HG02884 (cell line): ENCODE data around the gene FAIM.
"Not testable (repeated sequence)": the region's sequence is repeated elsewhere in the genome, so short reads cannot be mapped to it uniquely, and the experiment has no call there.

Experiments used
- ATAC-seq: cut with Tn5 transposase; IDR thresholded peaks from one replicate; pipeline ENCODE4 v1.9.1; 2021; ENCODE audit warnings: mild to moderate bottlenecking, moderate library complexity; ENCODE audit not compliant: unreplicated experiment

FAIM gene

DNA sequence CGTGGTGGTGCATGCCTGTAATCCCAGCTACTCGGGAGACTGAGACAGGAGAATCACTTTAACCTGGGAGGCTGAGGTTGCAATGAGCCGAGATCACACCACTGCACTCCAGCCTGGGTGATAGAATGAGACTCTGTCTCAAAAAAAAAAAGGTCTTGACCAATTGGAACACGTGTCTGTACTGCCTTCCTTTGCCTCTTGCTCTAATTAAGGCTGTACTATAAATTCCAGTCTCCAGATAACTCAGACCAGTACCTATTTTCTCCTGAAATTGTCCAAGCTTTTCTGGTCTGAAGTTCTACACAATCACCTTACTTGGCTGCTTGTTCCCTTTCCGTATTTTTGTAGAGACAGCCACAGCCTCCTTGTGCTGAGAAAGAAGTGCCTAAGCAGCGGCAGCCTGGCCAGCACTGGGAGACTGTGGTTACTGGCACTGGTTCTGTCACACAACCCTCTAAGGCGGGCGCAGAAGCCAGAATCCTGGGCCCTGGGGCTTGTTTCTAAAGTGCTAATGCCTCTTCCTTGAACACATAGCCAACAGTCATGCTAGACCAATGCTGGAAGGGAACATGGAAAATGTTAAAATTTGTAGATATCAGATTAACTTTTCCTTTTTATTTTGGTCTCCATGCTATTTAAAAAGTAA is 8.3 kb upstream of the FAIM start:
- no peak for ATAC-seq

DNA sequence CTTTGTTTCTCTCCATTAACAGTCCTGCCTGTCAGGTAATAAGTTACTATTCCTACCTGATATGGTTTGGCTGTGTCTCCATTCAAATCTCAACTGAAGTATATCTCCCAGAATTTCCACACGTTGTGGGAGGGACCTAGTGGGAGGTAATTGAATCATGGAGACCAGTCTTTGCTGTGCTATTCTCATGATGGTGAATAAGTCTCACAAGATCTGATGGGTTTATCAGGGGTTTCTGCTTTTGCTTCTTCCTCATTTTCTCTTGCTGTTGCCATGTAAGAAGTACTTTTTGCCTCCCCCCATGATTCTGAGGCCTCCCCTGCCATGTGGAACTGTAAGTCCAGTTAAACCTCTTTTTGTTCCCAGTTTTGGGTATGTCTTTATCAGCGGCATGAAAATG is 6.9 kb upstream of the FAIM start:
- not testable (repeated sequence) for ATAC-seq

DNA sequence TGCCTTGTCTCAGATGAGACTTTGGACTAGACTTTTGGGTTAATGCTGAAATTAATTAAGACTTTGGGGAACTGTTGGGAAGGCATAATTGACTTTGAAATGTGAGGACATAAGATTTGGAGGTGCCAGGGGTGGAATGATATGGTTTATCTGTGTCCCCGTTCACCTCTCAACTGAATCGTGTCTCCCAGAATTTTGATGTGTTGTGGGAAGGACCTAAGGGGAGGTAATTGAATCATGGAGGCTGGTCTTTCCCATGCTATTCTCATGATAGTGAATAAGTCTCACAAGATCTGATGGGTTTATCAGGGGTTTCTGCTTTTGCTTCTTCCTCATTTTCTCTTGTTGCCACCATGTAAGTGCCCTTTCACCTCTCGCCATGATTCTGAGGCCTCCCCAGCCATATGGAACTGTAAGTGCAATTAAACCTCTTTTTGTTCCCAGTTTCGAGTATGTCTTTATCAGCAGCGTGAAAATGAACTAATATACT is 4.4 kb upstream of the FAIM start:
- not testable (repeated sequence) for ATAC-seq

DNA sequence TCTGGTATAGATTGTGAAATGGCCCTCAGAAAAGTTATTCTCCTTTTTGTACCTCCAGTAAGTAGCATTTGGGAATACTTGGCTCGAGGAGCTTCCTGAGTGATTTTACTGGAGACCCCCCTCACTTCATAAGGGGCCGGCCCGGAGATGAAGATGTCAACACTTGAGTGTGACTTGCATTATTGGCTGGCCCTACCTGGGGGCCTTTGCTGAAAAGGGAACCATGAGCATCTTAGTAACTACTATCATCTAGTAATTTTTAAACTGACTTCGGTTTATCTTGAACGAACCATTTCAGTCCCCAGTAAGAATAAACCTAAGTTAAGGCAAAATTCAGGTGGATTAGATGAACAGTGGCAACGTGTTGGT is 1.3 kb downstream of the FAIM start:
- ATAC-seq = no peak

DNA sequence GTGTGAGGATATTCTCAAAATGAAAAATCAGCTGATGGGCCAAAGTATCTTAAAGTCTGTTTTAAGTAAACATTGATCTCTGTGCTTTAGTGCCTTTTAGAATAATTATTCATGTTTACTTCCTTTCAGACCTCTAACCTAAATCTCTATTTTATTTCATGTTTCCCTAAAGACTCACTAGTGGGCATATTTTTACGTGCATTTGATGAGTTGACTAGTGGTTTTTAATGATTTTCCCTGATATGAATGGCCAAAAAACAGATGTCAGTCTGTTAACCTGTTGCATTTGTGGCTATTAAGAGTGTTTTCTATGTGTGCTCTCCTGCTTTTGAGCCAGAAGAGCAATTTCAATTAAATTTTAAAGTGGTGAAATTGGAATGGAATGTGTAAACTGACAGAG is 6.9 kb downstream of the FAIM start:
- no peak for ATAC-seq

DNA sequence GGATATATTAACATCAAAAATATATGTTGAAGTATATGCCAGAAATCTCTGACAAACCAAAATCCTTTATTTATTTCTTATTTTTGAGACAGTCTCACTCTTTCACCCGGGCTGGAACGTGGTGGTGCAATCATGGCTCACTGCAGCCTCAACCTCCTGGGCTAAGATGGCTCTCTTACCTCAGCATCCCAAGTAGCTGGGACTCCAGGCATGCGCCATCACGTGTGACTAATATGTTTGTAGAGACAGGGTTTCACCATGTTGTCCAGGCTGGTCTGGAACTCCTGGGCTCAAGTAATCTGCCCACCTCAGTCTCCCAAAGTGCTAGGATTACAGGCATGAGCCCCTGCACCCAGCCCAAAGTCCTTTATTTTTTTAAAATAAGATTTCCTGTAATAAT is 11.9 kb downstream of the FAIM start:
- no peak for ATAC-seq

DNA sequence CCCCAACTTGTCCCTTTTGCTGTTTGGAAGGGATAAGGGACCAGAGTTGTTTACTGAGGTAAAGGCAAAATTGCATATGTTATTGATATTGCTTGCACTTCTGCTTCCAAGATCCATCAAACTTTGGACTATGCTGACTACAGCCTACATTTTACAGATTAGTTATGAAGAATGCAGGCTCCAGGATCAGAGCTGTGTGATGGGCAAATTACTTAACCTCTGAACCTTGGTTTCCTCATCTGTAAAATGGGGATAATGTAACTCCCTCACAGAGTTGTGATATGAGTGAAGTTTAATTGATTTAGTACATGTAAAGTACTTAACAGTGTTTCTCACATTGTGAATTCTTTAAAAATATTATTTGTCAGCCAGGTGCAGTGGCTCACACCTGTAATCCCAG is 15.9 kb downstream of the FAIM start:
- no peak for ATAC-seq

DNA sequence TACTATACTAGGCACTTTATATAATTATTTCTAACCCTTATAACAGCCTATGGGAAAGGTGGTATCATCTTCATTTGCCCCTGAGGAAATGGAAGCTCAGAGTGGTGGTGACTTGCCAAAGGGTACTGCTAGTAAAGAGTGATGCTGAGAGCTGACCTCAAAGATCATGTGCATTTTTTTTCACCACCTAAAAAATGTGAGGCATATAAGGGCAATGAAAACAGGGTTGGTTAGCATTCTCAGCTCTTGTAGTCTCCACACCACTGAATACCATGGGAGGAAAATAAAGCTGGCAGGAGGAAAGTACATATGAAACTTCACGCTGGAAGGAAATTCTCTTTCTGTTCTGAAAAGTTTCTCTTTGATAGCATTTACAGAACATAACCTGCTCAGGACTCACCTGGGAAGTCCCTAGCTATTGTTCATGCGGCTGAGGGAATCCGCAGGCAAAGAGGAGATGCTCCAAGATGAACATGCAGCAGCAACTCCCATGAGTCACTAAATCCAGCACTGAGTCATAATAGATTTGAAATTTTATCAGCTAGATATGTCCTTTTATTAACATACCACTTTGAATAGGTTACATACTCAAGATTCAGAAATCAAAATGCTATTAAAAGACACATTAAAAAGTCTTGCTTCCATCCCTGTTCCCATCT is 17.3 kb downstream of the FAIM start:
- ATAC-seq = no peak

DNA sequence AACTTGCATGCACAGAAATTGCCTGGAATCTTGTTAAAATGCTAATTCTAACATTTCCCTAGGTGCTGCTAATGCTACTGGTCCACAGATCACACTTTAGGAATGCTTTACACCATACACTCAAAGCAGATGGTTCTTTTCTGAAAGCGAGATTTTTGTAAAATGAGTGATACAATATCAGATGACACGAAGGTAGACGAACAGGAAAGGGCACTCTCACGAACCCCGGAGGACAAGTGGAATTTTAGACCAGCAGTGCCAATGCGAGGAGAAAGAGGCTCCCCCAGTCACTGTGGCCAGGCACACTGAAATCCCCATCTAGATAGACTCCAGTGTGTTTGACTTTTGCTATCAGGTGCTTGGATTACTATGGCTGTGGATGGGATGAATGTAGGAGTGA is 21.0 kb downstream of the FAIM start:
- no peak for ATAC-seq

DNA sequence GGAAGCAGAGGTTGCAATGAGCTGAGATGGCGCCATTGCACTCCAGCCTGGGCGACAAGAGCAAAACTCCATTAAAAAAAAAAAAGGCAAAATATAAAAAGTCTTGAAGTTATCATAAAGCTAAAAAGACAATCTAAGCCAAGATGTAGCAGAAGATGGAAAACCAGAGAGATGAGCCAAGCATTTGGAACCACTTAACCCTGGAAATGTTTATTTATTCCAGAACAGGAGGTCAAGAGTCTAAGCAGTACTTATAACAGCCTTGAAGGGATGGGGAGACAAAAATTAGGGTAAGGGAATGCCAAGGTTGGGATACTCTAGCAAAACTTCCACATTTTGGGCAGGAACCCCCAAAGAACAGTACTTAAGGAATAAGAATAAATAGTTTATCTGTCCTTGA is 30.1 kb downstream of the FAIM start:
- ATAC-seq = no peak

DNA sequence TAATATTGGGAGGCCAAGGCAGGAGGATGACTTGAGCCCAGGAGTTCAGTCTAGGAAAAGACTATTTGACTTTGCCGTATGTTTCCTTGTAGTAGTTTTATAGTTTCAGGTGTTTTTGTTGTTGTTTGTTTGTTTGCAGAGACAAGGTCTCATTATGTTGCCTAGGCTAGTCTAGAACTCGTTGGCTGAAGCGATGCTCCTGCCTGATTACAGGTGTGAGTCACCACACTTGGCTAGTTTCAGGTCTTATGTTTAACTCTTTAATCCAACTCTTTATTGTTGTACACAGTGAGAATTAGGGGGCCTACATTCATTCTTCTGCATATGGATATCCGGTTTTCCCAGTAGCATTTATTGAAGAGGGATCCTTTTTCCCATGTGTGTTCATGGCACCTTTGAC is 32.0 kb downstream of the FAIM start:
- no peak for ATAC-seq

DNA sequence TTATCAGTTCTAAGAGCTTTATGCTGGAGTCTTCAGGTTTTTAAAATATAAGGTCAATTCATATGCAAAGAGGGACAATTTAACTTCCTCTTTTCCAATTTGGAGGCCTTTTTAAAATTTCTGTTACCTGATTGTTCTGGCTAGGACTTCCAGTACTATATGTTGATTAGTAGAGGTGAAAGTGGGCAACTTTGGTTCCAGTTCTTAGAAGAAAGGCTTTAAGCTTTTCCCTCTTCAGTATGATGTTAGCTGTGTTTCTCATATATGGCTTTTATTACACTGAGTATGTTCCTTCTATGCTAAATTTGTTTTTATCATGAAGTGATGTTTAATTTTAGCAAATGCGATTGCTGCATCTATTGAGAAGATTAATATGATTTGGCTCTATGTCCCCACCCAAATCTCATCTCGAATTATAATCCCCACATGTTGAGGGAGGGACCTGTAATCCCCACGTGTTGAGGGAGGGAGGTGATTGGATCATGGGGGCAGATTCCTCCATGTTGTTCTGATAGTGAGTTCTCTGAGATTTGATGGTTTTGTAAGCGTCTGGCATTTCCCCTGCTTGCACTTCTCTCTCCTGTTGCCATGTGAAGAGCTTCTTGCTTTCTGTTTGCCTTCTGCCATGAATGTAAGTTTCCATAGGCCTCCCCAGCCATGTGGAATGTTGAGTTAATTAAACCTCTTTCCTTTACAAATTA is 33.8 kb downstream of the FAIM start:
- no peak for ATAC-seq

DNA sequence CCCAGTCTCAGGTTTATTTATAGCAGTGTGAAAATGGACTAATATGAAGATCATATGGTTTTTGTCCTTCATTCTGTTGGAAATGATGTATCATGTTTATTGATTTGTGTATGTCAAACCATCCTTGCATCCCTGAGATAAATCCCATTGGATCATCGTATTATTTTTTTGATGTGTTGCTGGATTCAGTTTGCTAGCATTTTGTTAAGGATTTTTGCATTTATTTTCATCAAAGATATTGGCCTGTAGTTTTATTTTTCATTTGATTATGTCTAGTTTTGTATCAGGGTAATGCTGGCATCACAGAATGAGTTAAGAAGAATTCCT is 34.3 kb downstream of the FAIM start:
- no peak for ATAC-seq

DNA sequence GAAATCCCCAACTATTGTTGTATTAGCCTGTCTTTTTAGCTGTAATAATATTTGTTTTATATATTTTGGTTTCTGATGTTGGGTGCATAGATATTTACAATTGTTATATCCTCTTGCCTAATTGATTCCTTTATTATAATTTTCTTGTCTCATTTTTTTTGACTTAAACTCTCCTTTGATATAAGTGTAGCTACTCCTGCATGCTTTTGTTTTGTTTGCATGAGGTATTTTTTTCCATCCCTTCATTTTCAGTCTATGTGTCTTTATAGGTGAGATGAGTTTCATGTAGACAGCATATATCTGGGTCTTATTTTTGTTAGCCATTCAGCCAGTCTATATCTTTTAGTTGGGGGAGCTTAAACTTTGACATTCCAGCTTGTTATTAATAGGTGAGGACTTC is 37.4 kb downstream of the FAIM start:
- ATAC-seq = no peak

DNA sequence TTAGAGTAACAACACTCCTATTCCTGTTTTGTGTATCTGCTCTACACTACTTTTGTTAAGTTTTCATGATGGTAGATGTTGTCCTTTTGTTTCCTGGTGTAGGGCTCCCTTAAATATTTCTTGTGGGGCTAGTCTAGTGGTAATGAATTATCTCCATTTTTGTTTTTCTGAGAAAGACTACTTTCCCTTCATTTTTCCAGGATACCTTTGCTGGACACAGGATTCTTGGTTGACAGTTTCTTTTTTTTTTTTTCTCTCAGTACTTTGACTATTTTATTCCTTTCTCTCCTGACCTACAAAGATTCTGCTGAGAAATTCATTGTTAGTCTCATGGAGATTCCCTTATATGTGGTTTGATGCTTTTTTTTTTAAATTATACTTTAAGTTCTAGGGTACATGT is 37.9 kb downstream of the FAIM start:
- no peak for ATAC-seq

DNA sequence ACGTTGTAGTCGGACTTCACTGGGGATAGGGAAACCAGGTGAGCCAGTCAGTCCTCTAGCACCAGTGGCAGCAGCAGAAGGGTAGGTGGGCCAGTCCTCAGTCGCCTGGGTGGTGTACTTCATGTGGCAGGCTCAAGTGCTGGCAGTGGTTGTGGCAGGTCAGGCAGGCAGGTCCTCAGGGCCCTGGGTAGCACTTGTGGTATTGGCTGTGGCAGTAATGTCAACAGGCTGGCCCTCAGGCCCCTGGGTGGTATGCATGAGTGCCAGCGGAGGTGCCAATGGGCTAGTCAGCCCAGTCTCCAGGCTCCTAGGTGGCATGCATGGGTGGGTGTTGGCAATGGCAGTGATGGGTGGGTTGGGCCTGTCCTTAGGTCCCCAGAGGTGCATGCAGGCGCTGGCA is 40.6 kb downstream of the FAIM start:
- no peak for ATAC-seq

DNA sequence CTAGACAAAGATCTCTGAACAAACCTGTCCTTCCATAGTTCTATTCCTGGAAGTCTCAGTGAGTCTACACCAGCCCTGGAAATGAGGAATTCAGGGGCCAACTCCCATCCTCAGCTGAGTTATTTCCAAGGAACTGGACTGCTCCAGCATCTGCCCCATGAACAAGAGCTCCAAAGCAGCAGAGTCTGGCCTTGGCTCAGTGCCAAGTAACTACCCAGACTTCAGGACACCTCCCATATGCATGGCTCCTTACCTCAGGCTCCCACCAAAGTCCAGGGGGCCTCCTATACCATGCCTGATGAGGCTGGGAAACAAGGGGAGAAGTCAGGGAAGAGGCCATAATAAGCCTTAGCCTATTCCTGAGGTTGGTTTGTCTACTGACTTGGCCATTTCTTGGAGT is 45.0 kb downstream of the FAIM start:
- ATAC-seq = no peak

DNA sequence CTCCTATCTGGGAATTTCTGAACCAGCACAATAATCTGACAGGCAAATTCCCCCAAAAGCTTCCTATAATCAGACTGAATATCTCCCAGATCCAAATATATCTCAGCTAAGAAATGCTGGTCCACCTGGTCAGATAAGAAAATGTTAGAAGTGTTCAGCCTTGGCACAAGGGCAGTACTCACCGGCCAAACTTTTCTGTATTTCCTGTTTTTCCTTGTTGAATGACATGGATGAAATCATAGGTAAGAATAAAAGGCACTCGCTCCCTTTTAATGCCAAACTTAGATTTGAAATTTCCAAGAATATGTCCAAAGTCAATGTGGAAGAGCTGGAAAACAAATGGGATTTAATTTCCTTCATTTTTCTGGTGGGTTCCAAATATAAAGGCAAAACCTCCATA is 48.9 kb downstream of the FAIM start:
- no peak for ATAC-seq

DNA sequence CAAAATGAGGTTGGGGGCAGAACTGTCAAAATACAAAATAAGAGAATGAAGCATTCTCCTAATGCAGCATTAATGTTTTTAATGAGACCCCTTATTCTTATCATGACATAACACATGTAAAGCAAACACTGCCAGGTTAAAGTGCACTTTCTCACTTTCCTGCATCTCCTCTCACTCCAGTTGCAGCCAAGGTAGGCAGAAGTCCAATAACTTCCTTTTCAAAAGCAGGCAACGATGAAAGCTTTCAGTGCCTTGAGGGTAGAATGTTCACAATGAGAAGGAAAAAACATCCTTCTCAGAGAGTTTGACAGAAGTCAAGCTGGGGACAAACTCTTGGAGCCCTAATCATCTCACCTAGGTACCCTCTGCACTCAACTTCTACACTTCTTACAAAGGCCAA is 59.5 kb downstream of the FAIM start:
- no peak for ATAC-seq

DNA sequence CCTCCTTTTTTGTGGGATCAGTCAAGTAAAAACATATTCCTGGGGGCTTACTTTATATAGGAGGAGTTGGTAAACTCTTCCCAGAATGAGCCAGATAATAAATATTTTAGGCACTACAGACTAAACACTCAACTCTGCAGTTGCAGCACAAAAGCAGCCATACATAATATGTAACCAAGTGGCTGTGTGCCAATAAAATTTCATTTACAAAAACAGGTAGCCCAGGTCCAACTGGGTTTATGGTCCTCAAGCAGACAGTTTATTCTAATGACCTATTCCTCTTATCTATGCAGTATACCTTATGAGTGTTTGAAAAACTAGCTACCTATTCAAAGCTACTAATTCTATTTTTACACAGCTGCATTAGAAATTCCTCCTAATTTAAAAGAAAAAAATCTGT is 61.8 kb downstream of the FAIM start:
- ATAC-seq = no peak

DNA sequence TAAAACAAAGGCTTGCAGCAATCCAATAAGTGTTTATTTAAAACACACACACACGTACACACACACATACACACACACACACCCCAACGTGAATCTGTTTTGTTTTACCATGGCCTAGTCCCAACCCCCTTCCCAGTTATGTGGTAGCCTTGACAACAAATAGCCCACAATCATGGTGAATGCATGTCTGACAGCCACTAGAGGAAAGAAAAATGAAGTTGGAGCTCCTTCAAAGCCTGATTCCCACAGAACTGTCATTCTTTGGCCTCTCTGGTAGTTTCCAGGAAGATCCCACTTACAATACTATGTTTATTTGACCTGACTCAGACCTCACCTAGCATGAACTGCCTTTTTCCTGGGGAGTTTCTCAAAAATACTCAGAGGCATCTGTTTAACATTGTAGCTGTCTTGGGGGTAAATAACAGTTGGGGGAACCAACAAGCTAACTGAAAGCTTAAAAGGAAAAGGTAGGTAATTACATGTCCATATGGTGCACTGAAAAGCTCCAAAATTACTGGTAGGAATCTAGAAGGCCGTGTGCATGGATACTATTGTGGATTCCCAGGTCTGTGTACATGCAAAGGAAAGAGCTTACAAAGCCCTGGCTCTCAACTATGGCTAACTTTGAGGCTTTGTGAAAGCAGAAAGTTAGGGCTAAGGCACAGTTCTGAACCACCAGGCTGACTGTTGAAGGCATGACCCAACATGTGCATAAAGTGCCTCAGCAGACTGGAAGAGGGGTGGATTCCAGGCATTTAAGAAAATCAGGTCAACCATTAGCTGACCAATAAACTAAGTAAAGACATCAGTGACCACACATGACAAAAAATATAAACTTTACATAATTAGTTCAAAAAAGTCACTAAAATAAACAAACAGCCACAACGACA is 65.3 kb downstream of the FAIM start:
- ATAC-seq = no peak

DNA sequence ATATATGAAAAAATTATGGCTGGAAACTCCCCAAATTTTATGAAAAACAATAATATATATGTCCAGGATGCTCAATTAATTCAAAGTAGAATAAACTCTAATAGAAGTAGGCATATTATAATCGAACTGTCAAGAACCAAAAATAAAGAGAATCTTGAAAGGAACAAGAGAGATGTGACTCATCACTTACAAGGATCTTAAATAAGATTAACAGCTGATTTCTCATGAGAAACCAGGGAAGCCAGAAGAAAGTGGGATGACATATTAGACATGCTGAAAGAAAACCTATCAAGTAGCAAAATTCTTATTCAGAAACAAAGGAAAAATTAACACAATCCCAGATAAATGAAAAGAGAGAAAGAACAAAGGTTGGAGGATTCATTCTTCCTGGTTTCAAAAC is 66.8 kb downstream of the FAIM start:
- ATAC-seq = no peak
